ENCODE data around the gene RPL38. TPM values are rescaled to one million over a fixed set of nuclear protein-coding genes. Genes with fewer than 3 reads are reported as not detected.

Gene RPL38
- total RNA-seq, 1 donor from 2014 or later = 539 TPM

DNA sequence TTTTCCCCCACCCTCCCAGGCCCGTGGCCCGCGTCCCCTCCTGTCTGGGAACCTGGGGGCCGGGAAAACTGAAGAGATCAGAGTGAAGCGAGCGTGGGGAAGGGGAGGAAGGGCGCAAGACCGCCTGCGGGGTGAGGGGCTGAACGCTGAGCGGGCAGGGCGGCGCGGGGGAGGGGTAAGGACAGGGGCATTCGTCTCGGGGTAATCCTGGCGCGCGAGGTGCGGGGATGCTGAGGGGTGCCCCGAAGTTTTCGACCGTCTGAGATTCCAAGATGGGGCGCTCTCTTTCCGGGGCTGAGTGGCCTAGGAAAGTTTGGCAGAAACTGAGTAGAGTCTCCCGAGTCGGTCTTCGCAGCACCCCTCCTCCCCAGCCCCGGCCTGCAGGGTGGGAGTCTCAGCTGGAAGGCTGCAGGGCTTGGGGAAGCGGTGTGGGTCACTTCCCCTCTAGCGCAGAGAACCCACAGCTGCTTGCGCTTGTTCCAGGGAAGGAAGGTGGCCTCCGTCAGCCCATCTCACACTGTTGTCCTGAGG, 10.4 kb downstream of the RPL38 start:
- Mint-ChIP-seq H3K27ac (ENCODE audit: unreplicated experiment) (no peak overlapping the region), H3K4me1 (ENCODE audit: low read depth) (peaks cover 32% of the 10 kb centered on the region), H3K4me3 (ENCODE audit: unreplicated experiment) (peak overlapping the region; percentile 85), H3K36me3 (ENCODE audit: low read depth) (peaks cover 15% of the 10 kb centered on the region), H3K9me3 (ENCODE audit: low read depth) (no peaks in the 10 kb centered on the region), H3K27me3 (ENCODE audit: low read depth) (no peaks in the 10 kb centered on the region)
- TF ChIP-seq, protein P1, sequence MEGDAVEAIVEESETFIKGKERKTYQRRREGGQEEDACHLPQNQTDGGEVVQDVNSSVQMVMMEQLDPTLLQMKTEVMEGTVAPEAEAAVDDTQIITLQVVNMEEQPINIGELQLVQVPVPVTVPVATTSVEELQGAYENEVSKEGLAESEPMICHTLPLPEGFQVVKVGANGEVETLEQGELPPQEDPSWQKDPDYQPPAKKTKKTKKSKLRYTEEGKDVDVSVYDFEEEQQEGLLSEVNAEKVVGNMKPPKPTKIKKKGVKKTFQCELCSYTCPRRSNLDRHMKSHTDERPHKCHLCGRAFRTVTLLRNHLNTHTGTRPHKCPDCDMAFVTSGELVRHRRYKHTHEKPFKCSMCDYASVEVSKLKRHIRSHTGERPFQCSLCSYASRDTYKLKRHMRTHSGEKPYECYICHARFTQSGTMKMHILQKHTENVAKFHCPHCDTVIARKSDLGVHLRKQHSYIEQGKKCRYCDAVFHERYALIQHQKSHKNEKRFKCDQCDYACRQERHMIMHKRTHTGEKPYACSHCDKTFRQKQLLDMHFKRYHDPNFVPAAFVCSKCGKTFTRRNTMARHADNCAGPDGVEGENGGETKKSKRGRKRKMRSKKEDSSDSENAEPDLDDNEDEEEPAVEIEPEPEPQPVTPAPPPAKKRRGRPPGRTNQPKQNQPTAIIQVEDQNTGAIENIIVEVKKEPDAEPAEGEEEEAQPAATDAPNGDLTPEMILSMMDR (IDR thresholded peaks at IDR 0.05) = no peak
- DNase-seq (ENCODE audit: low spot score) = no peak

DNA sequence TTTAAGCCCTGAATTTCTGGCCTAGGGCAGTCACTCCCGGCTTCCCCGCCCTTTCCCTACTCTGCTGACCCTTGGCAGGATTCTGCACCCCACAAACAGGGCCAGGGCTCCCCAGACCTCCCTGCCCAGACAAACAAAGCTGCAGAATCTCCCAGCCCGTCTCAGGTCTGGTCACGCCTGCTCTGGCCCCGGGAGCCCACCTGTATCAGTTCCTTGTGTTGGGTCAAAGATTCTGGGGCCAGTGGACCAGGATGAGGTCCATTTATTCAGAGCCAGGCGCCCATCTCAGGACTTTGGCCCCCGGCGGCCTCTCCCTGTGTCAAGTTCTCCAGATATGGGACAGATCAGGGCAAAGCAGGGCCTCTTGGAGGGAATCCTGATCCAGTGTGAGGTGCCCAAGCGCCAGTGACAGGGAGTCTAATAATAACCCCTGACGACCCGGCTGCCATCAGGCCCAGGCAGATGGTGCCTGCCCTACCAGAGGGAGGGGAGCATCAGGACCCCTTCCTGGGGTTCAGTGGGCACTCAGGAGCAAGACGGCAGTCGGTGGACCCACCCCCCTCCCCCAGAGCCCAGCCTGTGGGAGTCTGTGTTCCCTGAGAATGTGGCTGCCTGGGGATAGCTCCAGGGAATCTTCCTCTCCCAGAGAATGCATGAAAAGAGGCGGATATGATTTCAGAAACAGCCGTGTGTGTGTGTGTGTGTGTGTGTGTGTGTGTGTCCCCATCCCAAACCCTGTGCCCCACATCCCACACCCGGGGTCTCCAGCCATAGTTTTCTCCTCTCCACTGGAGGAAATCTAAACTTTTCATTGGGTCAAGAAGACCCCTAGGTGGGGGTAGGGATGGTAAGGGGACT, 11.2 kb downstream of the RPL38 start:
- no peak overlapping the region for H3K27ac Mint-ChIP-seq (ENCODE audit: unreplicated experiment)
- DNase-seq (ENCODE audit: low spot score) = no peak
- no peaks in the 10 kb centered on the region for H3K27me3 Mint-ChIP-seq (ENCODE audit: low read depth)
- peak overlapping the region; percentile 85 for H3K4me3 Mint-ChIP-seq (ENCODE audit: unreplicated experiment)
- no peaks in the 10 kb centered on the region for H3K9me3 Mint-ChIP-seq (ENCODE audit: low read depth)
- H3K4me1 Mint-ChIP-seq (ENCODE audit: low read depth) = peaks cover 25% of the 10 kb centered on the region
- TF ChIP-seq, protein P1 (IDR thresholded peaks at IDR 0.05) = no peak
- H3K36me3 Mint-ChIP-seq (ENCODE audit: low read depth) = peaks cover 8% of the 10 kb centered on the region

DNA sequence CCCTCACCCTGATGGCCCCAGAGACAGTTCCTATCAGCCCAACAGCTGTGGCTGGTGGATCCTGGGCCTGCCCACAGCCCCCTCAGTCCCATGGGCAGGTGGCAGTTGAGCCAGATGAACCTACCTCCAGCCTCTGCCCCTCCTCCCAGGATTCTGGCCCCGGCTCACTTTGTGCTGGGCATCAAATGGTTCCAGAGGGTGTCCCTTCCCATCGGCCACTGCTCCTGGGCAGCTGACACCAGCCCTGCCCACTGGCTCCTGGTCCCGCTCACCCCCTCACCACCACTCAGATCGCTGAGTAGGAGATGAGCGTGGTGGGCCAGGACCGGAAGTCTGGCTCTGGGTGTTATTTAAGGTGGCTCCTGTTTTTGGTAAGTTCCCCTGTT, 11.9 kb downstream of the RPL38 start:
- no peak overlapping the region for H3K27ac Mint-ChIP-seq (ENCODE audit: unreplicated experiment)
- TF ChIP-seq, protein P1 (IDR thresholded peaks at IDR 0.05) = no peak
- no peaks in the 10 kb centered on the region for H3K9me3 Mint-ChIP-seq (ENCODE audit: low read depth)
- H3K4me1 Mint-ChIP-seq (ENCODE audit: low read depth) = peaks cover 22% of the 10 kb centered on the region
- peaks cover 3% of the 10 kb centered on the region for H3K36me3 Mint-ChIP-seq (ENCODE audit: low read depth)
- no peak overlapping the region for H3K4me3 Mint-ChIP-seq (ENCODE audit: unreplicated experiment)
- DNase-seq (ENCODE audit: low spot score) = no peak
- H3K27me3 Mint-ChIP-seq (ENCODE audit: low read depth) = no peaks in the 10 kb centered on the region

DNA sequence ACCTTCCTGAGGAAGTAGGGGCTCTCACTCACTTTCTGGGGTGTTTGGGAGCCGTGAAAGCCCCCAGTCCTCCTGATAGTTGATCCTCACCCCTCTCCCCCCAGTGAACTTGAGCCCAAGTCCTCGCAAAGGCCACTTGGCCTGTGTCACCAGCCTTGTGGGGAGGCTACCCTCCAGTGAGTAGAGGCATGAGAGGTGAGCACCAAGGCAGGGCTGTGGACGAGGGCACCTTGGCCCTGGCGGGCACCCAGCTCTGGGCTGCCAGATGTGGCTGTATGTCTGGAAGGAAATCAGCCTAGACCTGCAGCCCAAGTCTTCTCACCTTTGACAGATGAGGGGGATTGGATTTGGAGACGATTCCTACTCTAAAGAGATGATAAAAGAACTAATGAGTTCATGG, 13.0 kb downstream of the RPL38 start:
- DNase-seq (ENCODE audit: low spot score) = no peak
- Mint-ChIP-seq H3K4me3 (ENCODE audit: unreplicated experiment) (no peak overlapping the region), H3K27me3 (ENCODE audit: low read depth) (no peaks in the 10 kb centered on the region), H3K4me1 (ENCODE audit: low read depth) (peaks cover 18% of the 10 kb centered on the region), H3K27ac (ENCODE audit: unreplicated experiment) (no peak overlapping the region), H3K9me3 (ENCODE audit: low read depth) (no peaks in the 10 kb centered on the region), H3K36me3 (ENCODE audit: low read depth) (no peaks in the 10 kb centered on the region)
- TF ChIP-seq, protein P1 (IDR thresholded peaks at IDR 0.05) = no peak

DNA sequence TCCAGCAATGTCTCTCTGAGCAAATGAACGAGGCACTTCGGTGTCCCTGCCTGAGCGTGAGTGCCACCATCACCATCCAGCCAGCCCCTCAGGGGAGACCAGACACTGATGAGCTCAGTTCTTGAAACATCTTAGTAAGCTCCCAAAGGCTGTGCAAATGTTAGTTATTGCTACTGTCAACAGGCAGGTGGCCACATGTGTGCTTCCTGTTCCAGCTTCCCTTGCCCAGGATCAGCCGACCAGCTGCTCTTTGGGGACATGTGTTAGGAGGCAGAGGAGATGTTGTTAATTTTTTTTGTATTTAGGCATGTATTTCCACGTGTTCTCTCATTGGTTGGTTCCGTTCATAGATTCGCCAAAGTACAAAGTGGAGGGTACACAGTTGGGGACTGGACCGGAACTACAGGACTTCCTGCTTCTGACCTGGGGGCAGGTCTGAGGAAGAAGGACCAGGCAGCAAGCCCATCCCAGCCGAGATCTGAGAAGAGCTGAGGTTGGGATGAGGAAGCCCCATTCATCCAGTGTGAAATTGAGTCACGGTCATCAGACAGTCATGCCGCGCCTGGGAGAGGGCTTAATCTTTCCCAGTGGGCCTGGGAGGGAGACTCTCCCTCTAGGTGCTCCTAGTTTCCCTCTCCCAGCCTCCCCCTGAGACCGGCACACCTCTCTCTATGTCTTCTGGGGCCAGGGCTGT, 13.7 kb downstream of the RPL38 start:
- TF ChIP-seq, protein P1 (IDR thresholded peaks at IDR 0.05) = no peak
- Mint-ChIP-seq H3K36me3 (ENCODE audit: low read depth) (no peaks in the 10 kb centered on the region), H3K4me3 (ENCODE audit: unreplicated experiment) (no peak overlapping the region), H3K27ac (ENCODE audit: unreplicated experiment) (no peak overlapping the region), H3K4me1 (ENCODE audit: low read depth) (peaks cover 11% of the 10 kb centered on the region), H3K9me3 (ENCODE audit: low read depth) (no peaks in the 10 kb centered on the region), H3K27me3 (ENCODE audit: low read depth) (no peaks in the 10 kb centered on the region)
- DNase-seq (ENCODE audit: low spot score) = no peak

Data from chondrocyte (in vitro differentiated cells).